ENCODE results near the gene NSD1.
"Not testable (repeated sequence)": the region's sequence is repeated elsewhere in the genome, so short reads cannot be mapped to it uniquely, and the experiment has no call there.

NSD1 gene

DNA sequence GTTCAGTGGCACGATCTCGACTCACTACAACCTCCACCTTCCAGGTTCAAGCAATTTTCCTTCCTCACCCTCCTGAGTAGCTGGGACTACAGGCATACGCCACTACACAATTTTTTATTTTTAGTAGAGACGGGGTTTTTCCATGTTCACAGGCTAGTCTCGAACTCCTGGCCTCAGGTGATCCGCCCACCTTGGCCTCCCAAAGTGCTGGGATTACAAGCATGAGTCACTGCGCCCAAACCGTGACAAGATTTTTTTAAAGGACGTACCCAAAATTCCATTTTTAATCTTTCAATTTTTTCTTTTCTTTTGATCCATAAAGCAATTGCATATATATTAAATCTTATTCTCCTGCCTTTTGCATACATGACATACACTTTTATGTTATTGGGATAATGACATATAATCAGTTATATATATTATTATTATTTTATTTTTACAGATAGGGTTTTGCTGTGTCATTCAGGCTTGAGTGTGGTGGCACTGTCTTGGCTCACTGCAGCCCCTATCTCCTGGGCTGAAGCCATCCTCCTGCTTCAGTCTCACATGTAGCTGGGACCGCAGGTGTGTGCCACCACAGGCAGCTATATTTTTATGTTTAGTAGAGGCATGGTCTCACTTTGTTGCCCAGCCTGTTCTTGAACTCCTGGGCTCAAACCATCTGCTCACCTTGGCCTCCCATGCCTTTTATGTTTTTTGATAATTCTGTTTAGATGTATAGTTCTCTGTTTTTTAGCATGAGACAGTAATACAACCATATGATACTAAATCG is 98.1 kb downstream of the NSD1 start:
- no peak for DNase-seq (ENCODE audit: low read depth)

DNA sequence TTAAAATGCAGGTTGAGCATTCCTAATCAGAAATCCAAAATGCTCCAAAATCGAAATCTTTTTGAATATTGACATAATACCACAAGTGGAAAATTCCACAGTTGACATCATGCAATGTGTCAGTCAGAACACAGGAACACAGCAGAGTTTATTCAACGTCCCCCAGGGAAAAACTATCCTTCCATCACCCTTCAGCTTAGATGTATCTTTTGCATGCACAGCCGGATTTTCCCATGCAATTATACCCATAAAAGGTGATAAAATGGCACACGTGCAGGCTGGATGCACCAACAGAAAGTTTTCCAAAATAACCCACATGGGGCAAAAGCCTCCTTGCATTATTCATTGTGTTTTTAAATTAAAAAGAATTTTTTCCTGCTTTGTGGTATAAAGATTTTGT is 98.8 kb downstream of the NSD1 start:
- no peak for DNase-seq (ENCODE audit: low read depth)

GRCh38 chr5:177232761-177233160 is 99.2 kb downstream of the NSD1 start:
- peak; percentile 44 for DNase-seq (ENCODE audit: low read depth)

DNA sequence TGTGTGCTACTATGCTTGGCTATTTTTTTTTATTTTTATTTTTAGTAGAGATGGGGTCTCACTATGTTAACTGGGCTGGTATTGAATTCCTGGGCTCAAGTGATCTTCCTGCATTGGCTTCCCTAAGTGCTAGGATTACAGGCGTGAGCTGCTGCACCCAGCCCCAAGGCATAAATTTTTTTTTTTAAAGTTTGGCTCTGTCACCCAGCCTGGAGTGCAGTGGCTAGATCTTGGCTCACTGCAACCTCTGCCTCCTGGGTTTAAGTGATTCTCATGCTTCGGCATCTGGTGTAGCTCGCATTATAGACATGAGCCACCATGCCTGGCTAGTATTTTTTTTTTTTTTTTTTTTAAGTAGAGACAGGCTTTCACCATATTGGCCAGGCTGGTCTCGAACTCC is 99.6 kb downstream of the NSD1 start:
- DNase-seq (ENCODE audit: low read depth): peak; percentile 59

- no peak for DNase-seq (ENCODE audit: low read depth)
These were observed 100.2 kb downstream of the NSD1 start for GRCh38 chr5:177233802-177234201.

DNA sequence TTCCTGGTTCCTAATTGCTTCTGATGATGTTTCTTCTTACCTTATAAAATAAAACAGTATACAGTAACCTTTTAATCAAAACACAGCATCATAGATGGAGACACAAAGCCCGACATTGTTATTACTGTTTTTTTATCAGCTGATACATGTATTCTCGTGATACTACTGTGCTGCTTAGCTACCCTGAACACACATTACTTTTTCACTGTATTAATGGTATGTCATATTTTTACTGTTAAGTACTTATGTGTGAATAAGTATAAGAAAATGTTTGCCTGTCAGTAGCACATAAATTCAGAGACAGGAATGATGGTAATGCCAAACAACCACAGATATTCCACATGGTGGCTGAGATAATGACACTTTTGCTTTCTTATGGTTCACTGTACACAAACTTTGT is 101.3 kb downstream of the NSD1 start:
- DNase-seq (ENCODE audit: low read depth): peak; percentile 26

- DNase-seq (ENCODE audit: low read depth): no peak
These were observed 108.2 kb downstream of the NSD1 start for GRCh38 chr5:177241768-177242167.

GRCh38 chr5:177242304-177242703 is 108.7 kb downstream of the NSD1 start:
- no peak for DNase-seq (ENCODE audit: low read depth)

DNA sequence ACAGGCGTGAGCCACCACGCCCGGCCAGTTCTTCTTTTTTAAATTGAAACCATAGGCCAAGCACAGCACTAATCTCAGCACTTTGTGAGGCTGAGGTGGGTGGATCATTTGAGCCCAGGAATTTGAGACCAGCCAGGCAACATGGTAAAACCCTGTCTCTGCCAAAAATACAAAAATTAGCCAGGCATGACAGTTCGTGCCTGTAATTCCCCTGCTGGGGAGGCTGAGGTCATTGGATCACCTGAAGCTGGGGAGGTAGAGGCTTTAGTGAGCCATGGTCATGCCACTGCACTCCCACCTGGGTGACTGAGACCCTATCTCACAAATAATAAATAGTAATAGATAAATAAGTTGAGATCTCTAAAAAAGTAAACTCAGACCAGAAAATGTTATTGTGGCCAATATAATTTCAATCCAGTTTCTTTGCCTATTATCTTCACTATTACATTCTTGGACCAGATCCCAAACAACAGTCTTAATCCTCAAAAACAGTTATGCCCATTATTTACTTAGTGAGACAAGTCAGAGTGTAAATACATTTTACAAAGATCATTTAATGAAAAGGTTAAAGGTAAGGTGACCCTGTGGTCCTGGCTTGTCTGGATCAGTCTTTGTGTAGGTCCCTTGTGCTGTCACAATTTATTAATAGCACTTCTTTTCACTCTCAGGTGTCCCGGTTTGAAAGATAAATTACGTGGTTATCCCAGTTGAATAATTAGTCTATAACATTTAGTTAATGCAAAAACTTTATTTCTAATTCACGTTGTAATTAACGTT is 116.4 kb downstream of the NSD1 start:
- no peak for DNase-seq (ENCODE audit: low read depth)

DNA sequence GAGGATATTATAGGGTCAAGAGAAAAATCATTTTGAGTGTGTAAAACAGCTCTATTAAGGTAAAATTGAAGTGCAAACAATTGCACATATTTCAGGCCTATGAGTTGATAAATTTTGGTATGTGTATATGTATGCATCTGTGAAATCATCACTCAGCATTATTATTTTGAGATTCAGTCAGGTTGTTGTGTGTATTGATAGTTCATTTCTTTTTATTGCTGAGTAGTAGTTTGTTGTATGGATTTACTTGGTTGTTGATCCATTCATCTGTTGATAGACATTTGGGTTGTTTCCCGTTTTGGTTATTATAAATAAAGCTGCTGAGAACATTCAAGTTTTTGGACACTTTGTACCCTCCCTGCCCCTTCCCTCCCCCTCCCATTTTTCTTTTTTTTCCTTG is 119.7 kb downstream of the NSD1 start:
- DNase-seq (ENCODE audit: low read depth): no peak

- no peak for DNase-seq (ENCODE audit: low read depth)
These were observed 122.7 kb downstream of the NSD1 start for GRCh38 chr5:177256296-177256695.

DNA sequence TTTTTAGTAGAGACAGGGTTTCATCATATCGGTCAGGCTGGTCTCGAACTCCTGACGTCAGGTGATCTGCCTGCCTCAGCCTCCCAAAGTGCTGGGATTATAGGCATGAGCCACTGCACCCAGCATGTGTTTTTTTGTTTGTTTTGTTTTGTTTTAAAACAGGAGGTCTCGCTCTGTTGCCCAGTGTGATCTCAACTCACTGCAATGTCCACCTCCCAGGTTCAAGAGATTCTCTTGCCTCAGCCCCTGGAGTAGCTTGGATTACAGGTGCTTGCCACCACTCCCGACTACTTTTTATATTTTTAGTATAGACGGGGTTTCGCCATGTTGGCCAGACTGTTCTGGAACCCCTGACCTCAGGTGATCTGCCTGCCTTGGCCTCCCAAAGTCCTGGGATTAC is 125.1 kb downstream of the NSD1 start:
- DNase-seq (ENCODE audit: low read depth): not testable (repeated sequence)

DNA sequence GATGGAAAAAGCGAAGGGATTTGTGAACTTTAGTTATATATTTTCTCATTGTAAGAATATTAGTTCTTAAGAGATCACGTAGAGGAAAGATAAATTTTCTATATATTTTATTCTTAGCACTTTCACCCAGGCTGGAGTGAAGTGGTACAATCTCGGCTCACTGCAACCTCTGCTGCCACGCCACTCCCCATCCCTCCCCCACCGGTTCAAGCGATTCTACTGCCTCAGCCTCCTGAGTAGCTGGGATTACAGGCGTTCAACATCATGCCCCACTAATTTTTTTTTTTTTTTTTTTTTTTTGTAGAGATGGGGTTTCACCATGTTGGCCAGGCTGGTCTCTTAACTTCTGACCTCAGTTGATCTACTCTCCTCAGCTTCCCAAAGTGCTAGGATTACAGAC is 127.4 kb downstream of the NSD1 start:
- DNase-seq (ENCODE audit: low read depth): no peak

GRCh38 chr5:177261510-177261909 is 127.9 kb downstream of the NSD1 start:
- DNase-seq (ENCODE audit: low read depth): no peak

DNA sequence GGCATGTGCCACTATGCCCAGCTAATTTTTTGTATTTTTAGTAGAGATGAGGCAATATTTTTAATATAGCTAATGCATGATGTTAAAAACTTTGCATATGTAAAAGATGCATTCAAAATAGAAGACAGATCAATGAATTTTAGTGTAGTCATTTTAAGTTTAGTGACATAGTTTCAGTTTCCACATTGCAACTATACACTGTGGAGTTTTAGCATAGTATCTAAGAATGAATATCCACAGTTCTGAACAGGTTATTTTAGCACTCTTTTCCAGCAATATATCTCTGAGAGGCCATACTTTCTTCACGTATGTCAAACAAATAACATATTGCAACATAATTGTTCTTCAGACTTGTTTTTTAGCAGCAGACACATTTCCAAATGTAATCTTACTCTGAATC is 130.6 kb downstream of the NSD1 start:
- DNase-seq (ENCODE audit: low read depth): no peak

GRCh38 chr5:177265395-177265794 is 131.8 kb downstream of the NSD1 start:
- DNase-seq (ENCODE audit: low read depth): no peak

GRCh38 chr5:177269232-177269895 is 135.8 kb downstream of the NSD1 start:
- DNase-seq (ENCODE audit: low read depth): no peak

DNA sequence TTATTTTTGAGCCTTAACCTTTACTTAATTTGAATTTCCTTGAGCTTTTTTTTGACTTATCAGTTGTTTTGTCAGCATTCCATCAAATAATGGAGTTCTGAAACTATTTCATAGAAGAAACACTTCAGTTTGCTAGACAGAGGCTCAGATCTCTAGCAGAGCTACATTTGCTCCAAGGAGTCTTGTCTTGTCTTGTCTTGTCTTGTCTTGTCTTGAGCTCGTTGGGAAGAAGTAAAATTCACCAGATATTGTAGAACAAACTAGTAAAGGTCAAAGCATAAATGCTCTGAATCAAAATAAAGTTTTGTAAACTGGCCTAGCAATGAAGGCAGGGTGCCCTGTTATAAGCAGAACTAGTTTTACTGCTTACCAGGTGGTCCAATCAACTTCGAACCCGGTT is 136.4 kb downstream of the NSD1 start:
- DNase-seq (ENCODE audit: low read depth): no peak

DNA sequence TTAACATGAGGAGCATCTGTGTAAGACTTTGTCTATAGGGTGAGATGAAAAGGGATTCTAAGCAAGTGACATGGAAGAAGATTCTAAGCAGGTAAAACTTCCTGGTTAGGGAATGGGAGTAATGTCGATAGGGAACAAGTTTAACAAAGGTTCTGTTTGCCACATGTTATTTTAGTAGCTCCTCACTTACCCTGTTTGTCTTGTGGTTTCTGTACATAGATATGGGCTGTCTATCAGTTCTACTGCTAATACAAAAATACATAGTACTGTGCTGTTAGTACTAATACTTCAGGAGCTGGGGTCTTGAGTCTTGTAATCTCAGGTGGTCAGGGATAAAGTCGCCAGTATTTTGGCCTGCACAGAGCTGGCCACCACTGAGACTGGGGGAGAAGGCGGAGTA is 137.1 kb downstream of the NSD1 start:
- DNase-seq (ENCODE audit: low read depth): no peak

DNA sequence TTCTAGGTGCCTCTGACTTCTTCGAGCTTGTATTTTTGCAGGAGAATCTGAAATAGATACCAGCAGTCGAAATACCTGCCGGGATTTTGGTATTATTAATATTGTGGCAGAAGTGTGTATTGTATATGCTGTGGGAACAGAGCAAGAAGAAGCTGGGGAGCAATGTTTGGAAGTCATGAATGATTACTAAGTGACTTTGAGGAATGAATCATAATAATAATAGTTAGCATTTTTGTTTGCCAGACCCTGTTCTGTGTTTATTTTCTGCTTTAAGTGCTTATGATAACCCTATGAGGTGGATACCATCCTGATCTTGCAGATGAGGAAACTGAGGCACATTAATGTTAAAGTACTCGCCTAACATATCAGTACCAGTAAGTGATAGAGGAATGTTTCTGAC is 137.5 kb downstream of the NSD1 start:
- DNase-seq (ENCODE audit: low read depth): no peak

DNA sequence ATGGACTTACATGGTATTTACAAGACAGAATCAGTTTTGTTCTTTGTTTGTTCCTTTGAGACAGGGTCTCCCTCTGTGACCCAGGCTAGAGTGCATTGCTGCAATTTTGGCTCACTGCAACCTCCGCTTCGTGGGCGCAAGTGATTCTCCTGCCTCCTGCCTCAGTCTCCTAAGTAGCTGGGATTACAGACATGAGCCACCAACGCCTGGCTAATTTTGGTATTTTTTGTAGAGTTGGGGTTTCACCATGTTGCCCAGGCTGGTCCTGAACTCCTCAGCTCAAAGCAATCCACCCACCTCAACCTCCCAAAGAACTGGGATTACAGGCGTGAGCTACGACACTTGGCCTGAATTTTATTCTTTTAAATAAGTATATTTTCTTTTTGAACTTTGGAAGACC is 142.3 kb downstream of the NSD1 start:
- no peak for DNase-seq (ENCODE audit: low read depth)

GRCh38 chr5:177276886-177277285 is 143.3 kb downstream of the NSD1 start:
- no peak for DNase-seq (ENCODE audit: low read depth)

DNA sequence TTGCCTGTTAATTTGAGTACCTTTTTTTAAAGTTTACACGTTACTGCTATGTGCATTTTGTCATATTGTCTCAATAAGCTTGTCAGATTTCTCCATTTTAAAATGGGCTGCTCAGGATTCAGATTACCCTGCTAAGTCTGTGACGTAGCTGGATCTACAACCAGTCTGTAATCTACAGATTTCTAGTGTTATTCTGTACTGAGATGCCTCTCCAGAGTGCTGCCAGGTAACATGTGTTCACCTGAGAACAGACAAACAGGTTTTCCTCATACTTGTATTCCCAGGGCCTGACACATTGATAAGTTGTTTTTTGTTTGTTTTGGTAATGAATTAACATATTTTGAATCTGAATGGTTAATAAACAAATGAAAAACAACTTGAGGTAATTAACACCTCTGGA is 154.6 kb downstream of the NSD1 start:
- DNase-seq (ENCODE audit: low read depth): no peak
